Kidney (tissue), 14 donors: Measurements from ENCODE around the gene PLD4. TPM values are rescaled to one million over a fixed set of nuclear protein-coding genes. Genes with fewer than 3 reads are reported as not detected.

ENCODE experiments used
- DNase-seq, 5 donors: peaks; one replicate each; pipeline ENCODE4 v3.0.0-alpha.2; 2013 to 2020
- FAIRE-seq: peaks from 2 replicates; lab custom pipeline; 2012; peaks lifted over from hg19 to GRCh38; lab: Jason Lieb, UNC
- H3K27ac ChIP-seq, 2 donors: one replicate each; pipeline ENCODE4 v1.7.0; 2013; ENCODE audit warnings: low read depth in 2 of 2, low read length in 2 of 2, inconsistent platforms in 1 of 2
- H3K27me3 ChIP-seq: one replicate; pipeline ENCODE4 v1.7.1; 2013; ENCODE audit warnings: low read length, inconsistent platforms; ENCODE audit not compliant: control insufficient read depth, insufficient read depth
- H3K36me3 ChIP-seq, 3 donors: one replicate each; pipeline versions ENCODE4 v1.7.0 to v1.7.1; 2013; ENCODE audit warnings: low read length in 3 of 3, control low read depth in 1 of 3, inconsistent platforms in 1 of 3; ENCODE audit not compliant: insufficient read depth in 3 of 3, control insufficient read depth in 2 of 3
- H3K4me1 ChIP-seq, 3 donors: one replicate each; pipeline versions ENCODE4 v1.7.0 to v1.7.1; 2013; ENCODE audit warnings: low read length in 3 of 3, inconsistent platforms in 1 of 3, low read depth in 1 of 3; ENCODE audit not compliant: control insufficient read depth in 2 of 3, insufficient read depth in 2 of 3
- H3K4me3 ChIP-seq, 3 donors: one replicate each; pipeline versions ENCODE4 v1.7.0 to v1.8.1; 2013; ENCODE audit warnings: low read length in 3 of 3, control low read depth in 1 of 3, inconsistent platforms in 1 of 3
- H3K9ac ChIP-seq, 3 donors: one replicate each; pipeline versions ENCODE4 v1.7.0 to v1.7.1; 2013; ENCODE audit warnings: low read length in 3 of 3, control low read depth in 1 of 3, inconsistent platforms in 1 of 3
- H3K9me3 ChIP-seq, 3 donors: one replicate each; pipeline versions ENCODE4 v1.7.0 to v1.7.1; 2013; ENCODE audit warnings: low read length in 3 of 3, control low read depth in 1 of 3, inconsistent platforms in 1 of 3; ENCODE audit not compliant: control insufficient read depth in 2 of 3, insufficient read depth in 1 of 3
- CTCF ChIP-seq: IDR thresholded peaks from 3 replicates; pipeline ENCODE4 v1.5.1; 2012; ENCODE audit warnings: mild to moderate bottlenecking, moderate library complexity, borderline replicate concordance; ENCODE audit not compliant: insufficient read depth; ENCODE audit errors: extremely low read depth
- intact Hi-C: fragments of 100-400 bp; cut with DNase I; formaldehyde crosslinking; loops from one replicate; pipeline ENCODE4 v1.11.1; 2022
- polyA plus RNA-seq: library from polyadenylated mRNA; stranded (reverse); fragments of 350-450 nt; fragmentation: Illumina TruSeq; extraction: RNeasy Lipid Tissue Mini Kit (QIAGEN cat#74804); gene quantifications from one replicate; pipeline ENCODE4 v1.2.3, GENCODE V29; 2014; ENCODE audit warnings: low read depth, low replicate concordance; ENCODE audit not compliant: insufficient read depth
- total RNA-seq: library from RNA; stranded (reverse); fragmentation: NEBNext Ultra II Directional; extraction: Animal tissue kit (Norgen Biotek cat#: 25700); gene quantifications from one replicate; pipeline ENCODE4 v1.2.1, GENCODE V29; 2021
- donor health status: control.
- donor health status: control.
- donor health status: control.
- donor health status: control.
- donor health status: control.
- donor health status: DM: yes; HTN: yes; CAD: no.
- donor health status: Normal renal cell carcinoma (clear cell type).

The PLD4 gene
- total and polyA plus RNA-seq, 2 donors from 2014 or later: 3.2 TPM; not detected in 1

- Histone ChIP-seq H3K27ac (no peak overlapping the region), H3K36me3 (no peaks in the 10 kb centered on the region), H3K4me3 (no peak overlapping the region), H3K9ac (no peak overlapping the region), H3K4me1 (peaks cover 0 to 18% (median 6%) of the 10 kb centered on the region in 3 donors), H3K27me3 (no peaks in the 10 kb centered on the region), H3K9me3 (no peaks in the 10 kb centered on the region)
- DNase-seq (peak in 3 of 5 donors; percentile 8 to 73 (median 50)), FAIRE-seq (no peak)
- TF ChIP-seq CTCF: no peak
- intact Hi-C loops: no loop called here
Observed at GRCh38 chr14:104893435-104894207, 31.1 kb upstream of the PLD4 start.

GRCh38 chr14:104894331-104895206 is 30.1 kb upstream of the PLD4 start:
- intact Hi-C loops: no loop called here
- peak overlapping the region in 1 of 2 donors; percentile 47 for H3K27ac ChIP-seq
- H3K9me3 ChIP-seq: no peaks in the 10 kb centered on the region
- no peak overlapping the region for H3K9ac ChIP-seq
- no peak for TF ChIP-seq CTCF
- H3K36me3 ChIP-seq: no peaks in the 10 kb centered on the region
- no peak overlapping the region for H3K4me3 ChIP-seq
- no peaks in the 10 kb centered on the region for H3K27me3 ChIP-seq
- H3K4me1 ChIP-seq: peaks cover 0 to 18% (median 6%) of the 10 kb centered on the region in 3 donors
- FAIRE-seq (no peak), DNase-seq (peak in 3 of 5 donors; percentile 5 to 80 (median 50))

GRCh38 chr14:104895207-104895785 is 29.4 kb upstream of the PLD4 start:
- Histone ChIP-seq H3K36me3 (no peaks in the 10 kb centered on the region), H3K27me3 (no peaks in the 10 kb centered on the region), H3K9ac (no peak overlapping the region), H3K4me3 (no peak overlapping the region), H3K4me1 (peaks cover 0 to 18% (median 6%) of the 10 kb centered on the region in 3 donors), H3K27ac (peak overlapping the region; percentile 43 to 47), H3K9me3 (no peaks in the 10 kb centered on the region)
- FAIRE-seq: no peak
- DNase-seq: peak in 2 of 5 donors; percentile 50 to 83
- intact Hi-C loops: no loop called here
- TF ChIP-seq CTCF: peak; percentile 5
